IMR-90 (cell line): ENCODE results near the gene RBM28.

ENCODE experiments used
- BHLHE40 ChIP-seq: fragments of 150-350 bp; IDR thresholded peaks from 2 replicates; pipeline ENCODE4 v1.6.1; 2016; ENCODE audit warnings: mild to moderate bottlenecking, low read depth, low read length
- CTCF ChIP-seq: conservative IDR thresholded peaks from 2 replicates; pipeline ENCODE4 v1.5.1; 2012; ENCODE audit warnings: mild to moderate bottlenecking, low read depth, low read length, improper control_type of control experiment
- MAZ ChIP-seq: IDR thresholded peaks from 2 replicates; pipeline ENCODE4 v1.6.1; 2012; ENCODE audit warnings: low read depth, mild to moderate bottlenecking, low read length, improper control_type of control experiment, moderate library complexity, borderline replicate concordance
- MXI1 ChIP-seq: IDR thresholded peaks from 2 replicates; pipeline ENCODE4 v1.6.1; 2012; ENCODE audit warnings: low read depth, mild to moderate bottlenecking, low read length, moderate library complexity, borderline replicate concordance
- NFE2L2 ChIP-seq: fragments of 150-350 bp; IDR thresholded peaks from 2 replicates; pipeline ENCODE4 v1.6.1; 2016; ENCODE audit warnings: low read depth, mild to moderate bottlenecking, low read length
- POLR2A ChIP-seq: IDR thresholded peaks from 2 replicates; pipeline ENCODE4 v1.6.1; 2012; ENCODE audit warnings: mild to moderate bottlenecking, low read depth, low read length
- RAD21 ChIP-seq: IDR thresholded peaks from 2 replicates; pipeline ENCODE4 v1.6.1; 2012; ENCODE audit warnings: low read length, improper control_type of control experiment
- RCOR1 ChIP-seq: IDR thresholded peaks from 2 replicates; pipeline ENCODE4 v1.6.1; 2012; ENCODE audit warnings: mild to moderate bottlenecking, low read length, improper control_type of control experiment; ENCODE audit not compliant: insufficient replicate concordance
- RFX5 ChIP-seq: IDR thresholded peaks from 2 replicates; pipeline ENCODE4 v1.8.0; 2012; ENCODE audit warnings: low read depth, mild to moderate bottlenecking, low read length, moderate library complexity
- SMC3 ChIP-seq: fragments of 150-350 bp; IDR thresholded peaks from 2 replicates; pipeline ENCODE4 v1.6.1; 2016; ENCODE audit warnings: low read depth, mild to moderate bottlenecking, antibody characterized with exemption, low read length, moderate library complexity
- TF ChIP-seq, protein P1 (sequence below): fragments of 150-350 bp; IDR thresholded peaks from 2 replicates; pipeline ENCODE4 v1.6.1; 2016; ENCODE audit warnings: low read depth, mild to moderate bottlenecking, low read length, moderate library complexity, borderline replicate concordance

- TF ChIP-seq BHLHE40 (no peak), CTCF (no peak), SMC3 (no peak), NFE2L2 (no peak), MAZ (no peak), RAD21 (no peak), POLR2A (no peak), MXI1 (no peak), RCOR1 (no peak), RFX5 (no peak)
- TF ChIP-seq, protein P1, sequence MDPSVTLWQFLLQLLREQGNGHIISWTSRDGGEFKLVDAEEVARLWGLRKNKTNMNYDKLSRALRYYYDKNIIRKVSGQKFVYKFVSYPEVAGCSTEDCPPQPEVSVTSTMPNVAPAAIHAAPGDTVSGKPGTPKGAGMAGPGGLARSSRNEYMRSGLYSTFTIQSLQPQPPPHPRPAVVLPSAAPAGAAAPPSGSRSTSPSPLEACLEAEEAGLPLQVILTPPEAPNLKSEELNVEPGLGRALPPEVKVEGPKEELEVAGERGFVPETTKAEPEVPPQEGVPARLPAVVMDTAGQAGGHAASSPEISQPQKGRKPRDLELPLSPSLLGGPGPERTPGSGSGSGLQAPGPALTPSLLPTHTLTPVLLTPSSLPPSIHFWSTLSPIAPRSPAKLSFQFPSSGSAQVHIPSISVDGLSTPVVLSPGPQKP = no peak
Observed at GRCh38 chr7:128274246-128274883, 69.3 kb downstream of the RBM28 start.
